Fibroblast of mammary gland (primary cell): ENCODE data around the gene ZNF354B.

Source experiments
- DNase-seq: peaks from one replicate; pipeline ENCODE4 v3.0.0-alpha.2; 2010; ENCODE audit warnings: low read depth
- H3K4me3 ChIP-seq: 2 replicates; pipeline ENCODE4 v1.5.1; 2011; ENCODE audit warnings: low read depth, mild to moderate bottlenecking, low read length, moderate library complexity; ENCODE audit not compliant: control insufficient read depth
- CTCF ChIP-seq: conservative IDR thresholded peaks from 2 replicates; pipeline ENCODE4 v1.5.1; 2011; ENCODE audit warnings: low read depth, low read length, inconsistent platforms; ENCODE audit not compliant: control insufficient read depth, insufficient read depth

ZNF354B gene

GRCh38 chr5:178931846-178932760 lies 72.3 kb downstream of the ZNF354B start:
- no peak overlapping the region for H3K4me3 ChIP-seq
- no peak for DNase-seq
- no peak for TF ChIP-seq CTCF
